ENCODE measurements around the gene ALDH3B2.
"Not testable (repeated sequence)": the region's sequence is repeated elsewhere in the genome, so short reads cannot be mapped to it uniquely, and the experiment has no call there.

Gene ALDH3B2

GRCh38 chr11:67628710-67629385 lies 45.6 kb downstream of the ALDH3B2 start:
- DNase-seq = no peak

- DNase-seq = no peak
Measured at GRCh38 chr11:67627812-67628624, 46.4 kb downstream of the ALDH3B2 start.

- no peak for DNase-seq
Measured at GRCh38 chr11:67627441-67627811, 47.0 kb downstream of the ALDH3B2 start.

GRCh38 chr11:67626970-67627369 lies 47.5 kb downstream of the ALDH3B2 start:
- DNase-seq = no peak

- not testable (repeated sequence) for DNase-seq
Measured at GRCh38 chr11:67626131-67626833, 48.1 kb downstream of the ALDH3B2 start.

GRCh38 chr11:67623795-67624194 lies 50.6 kb downstream of the ALDH3B2 start:
- DNase-seq = not testable (repeated sequence)

- not testable (repeated sequence) for DNase-seq
Measured at GRCh38 chr11:67622905-67623304, 51.5 kb downstream of the ALDH3B2 start.

GRCh38 chr11:67621928-67622327 lies 52.5 kb downstream of the ALDH3B2 start:
- DNase-seq = not testable (repeated sequence)

- DNase-seq = not testable (repeated sequence)
Measured at GRCh38 chr11:67620621-67621020, 53.8 kb downstream of the ALDH3B2 start.

GRCh38 chr11:67619683-67620618 lies 54.5 kb downstream of the ALDH3B2 start:
- not testable (repeated sequence) for DNase-seq

GRCh38 chr11:67618901-67619659 lies 55.3 kb downstream of the ALDH3B2 start:
- DNase-seq = not testable (repeated sequence)

GRCh38 chr11:67617243-67617953 lies 57.0 kb downstream of the ALDH3B2 start:
- no peak for DNase-seq

GRCh38 chr11:67616431-67617242 lies 57.8 kb downstream of the ALDH3B2 start:
- DNase-seq = no peak

GRCh38 chr11:67615728-67616430 lies 58.5 kb downstream of the ALDH3B2 start:
- no peak for DNase-seq

GRCh38 chr11:67614730-67615714 lies 59.4 kb downstream of the ALDH3B2 start:
- DNase-seq = peak in 2 of 4 experiments; percentile 15 to 29

GRCh38 chr11:67613960-67614715 lies 60.3 kb downstream of the ALDH3B2 start:
- DNase-seq = peak; percentile 54 to 77 (median 66)

- no peak for DNase-seq
Measured at GRCh38 chr11:67613313-67613959, 61.0 kb downstream of the ALDH3B2 start.

Measured in activated naive CD4-positive, alpha-beta T cell (primary cell).